Forelimb muscle (tissue), 1 donor: ENCODE results near the gene BYSL. TPM values are rescaled to one million over a fixed set of nuclear protein-coding genes. Genes with fewer than 3 reads are reported as not detected.

ENCODE experiments used
- DNase-seq: peaks from one replicate; pipeline ENCODE4 v3.0.0-alpha.2; 2013; ENCODE audit warnings: low read depth
- polyA plus RNA-seq: library from polyadenylated mRNA; unstranded; fragments of 120-200 nt; gene quantifications from one replicate; pipeline ENCODE4 v1.2.1, GENCODE V29; 2013; ENCODE audit not compliant: insufficient read length

BYSL gene
- polyA plus RNA-seq, 1 donor, result 33.3 TPM

DNA sequence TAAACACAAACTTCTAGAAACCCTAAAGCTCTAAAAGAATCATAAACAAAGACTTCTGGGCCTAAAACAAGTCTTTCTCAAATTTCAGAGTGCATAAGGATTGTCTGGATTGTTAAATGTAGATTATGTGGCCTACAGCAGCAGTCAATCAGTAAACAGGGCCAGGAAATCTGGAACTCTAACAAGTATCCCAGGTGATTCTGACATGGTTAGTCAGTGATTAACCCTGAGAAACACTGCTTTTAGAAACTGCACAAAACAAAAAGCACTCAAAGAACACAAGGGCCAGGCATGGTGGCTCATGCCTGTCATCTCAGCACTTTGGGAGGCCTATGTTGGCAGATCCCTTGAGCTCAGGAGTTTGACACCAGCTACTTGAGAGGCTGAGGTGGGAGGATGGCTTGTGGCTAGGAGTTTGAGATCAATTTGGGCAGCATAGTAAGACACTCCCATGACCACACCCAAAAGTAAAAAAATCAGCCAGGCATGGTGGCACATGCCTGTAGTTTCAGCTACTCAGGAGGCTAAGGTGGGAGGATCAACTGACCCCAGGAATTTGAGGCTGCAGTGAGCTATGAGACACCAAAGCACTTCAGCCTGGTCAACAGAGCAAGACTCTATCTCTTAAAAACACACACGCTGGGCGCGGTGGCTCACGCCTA is 6.3 kb upstream of the BYSL start:
- no peak for DNase-seq

DNA sequence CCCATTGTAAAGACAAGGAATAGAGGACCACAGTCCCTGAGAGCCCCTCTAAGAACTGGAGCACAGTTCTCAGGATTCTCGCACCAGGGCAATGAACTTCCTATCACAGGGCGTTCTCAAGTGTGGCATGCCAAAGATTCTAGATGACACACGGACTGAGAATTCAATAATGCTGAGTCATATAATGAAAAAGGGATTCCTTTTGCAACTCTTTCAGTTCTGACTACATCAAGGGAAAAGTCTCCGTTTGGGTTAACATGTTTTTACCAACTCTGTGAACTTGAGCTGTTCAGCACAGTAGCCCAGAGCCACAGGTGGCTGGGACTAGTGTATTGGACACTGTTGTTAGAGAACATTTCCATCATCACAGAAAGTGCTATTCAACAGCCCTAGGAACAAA is 3.8 kb upstream of the BYSL start:
- DNase-seq, result no peak

DNA sequence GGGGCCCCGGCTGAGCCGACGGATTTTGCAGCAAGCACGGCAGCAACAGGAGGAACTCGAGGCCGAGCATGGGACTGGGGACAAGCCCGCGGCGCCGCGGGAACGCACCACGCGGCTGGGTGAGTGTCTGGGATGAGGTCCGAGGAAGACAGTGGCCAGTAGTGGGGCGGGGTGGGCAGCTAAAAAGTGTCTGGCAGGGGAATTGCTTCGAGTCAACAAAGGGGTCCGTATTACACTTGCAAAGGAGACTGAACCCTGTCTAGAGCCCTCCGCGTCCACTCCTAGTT is 356 bp downstream of the BYSL start:
- no peak for DNase-seq

DNA sequence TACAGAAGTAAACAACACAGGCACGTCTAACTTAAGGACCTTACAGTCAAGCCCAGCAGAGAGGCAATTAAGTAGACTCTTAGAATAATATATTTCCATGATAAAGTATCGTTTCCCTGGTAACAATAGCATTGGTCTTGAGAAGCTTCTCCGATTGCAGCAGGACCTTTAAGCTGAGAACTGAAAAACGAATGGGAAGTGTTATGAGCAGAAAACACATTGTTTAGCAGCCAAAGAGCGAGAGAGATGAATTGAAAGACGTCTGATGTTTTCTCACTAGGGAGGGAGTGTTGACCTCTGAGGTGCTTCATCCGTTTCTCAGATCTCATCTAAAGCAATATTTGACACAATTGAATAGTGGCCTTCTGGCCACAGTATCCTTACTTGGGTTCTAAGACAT is 855 bp downstream of the BYSL start:
- DNase-seq, result no peak

DNA sequence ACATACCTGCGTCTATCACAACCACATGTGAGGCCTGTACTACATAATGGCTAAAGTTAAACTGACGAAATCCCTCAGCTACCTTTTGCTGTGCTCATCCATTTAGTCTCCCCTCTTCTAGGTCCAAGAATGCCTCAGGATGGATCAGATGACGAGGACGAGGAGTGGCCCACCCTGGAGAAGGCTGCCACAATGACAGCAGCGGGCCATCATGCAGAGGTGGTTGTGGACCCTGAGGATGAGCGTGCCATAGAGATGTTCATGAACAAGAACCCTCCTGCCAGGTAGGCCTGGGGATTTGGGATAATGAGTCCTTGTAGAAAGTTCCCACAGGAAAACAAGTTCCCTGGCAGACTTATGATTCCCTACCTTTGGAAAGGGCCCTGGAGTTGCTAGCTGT is 6.0 kb downstream of the BYSL start:
- no peak for DNase-seq

DNA sequence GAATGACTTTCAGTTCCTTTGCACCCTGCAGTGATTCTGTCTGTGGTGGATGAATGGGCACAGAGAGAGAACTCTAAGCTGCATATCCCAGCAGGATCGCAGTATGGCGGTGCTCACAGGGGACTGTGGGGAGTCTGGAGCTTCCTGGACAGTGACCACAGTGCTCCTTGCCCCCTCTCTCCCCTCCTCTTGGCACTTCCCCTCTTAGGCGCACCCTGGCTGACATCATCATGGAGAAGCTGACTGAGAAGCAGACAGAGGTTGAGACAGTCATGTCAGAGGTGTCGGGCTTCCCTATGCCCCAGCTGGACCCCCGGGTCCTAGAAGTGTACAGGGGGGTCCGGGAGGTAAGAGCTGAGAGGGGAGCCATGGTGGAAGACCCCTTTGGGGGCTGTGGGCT is 8.6 kb downstream of the BYSL start:
- DNase-seq, result no peak

DNA sequence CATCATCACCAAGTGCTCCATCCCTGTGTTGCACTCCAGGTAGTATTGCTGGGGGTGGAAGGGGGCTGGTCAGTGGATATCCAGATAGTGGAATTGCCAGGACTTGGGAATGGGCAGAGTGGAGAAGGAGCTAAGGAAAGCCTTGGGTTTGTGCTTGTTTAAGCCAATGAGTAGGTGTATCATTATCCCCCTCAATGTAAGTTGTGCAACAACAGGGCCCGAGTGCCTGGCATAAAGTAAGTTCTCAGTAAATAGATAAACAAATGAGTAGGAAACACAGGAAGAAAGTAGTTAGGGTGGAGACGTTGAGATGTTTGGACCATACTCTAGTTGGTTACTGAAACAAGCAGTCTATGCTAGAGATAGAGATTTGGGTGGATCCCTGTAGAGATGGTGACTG is 10.5 kb downstream of the BYSL start:
- DNase-seq, result no peak

DNA sequence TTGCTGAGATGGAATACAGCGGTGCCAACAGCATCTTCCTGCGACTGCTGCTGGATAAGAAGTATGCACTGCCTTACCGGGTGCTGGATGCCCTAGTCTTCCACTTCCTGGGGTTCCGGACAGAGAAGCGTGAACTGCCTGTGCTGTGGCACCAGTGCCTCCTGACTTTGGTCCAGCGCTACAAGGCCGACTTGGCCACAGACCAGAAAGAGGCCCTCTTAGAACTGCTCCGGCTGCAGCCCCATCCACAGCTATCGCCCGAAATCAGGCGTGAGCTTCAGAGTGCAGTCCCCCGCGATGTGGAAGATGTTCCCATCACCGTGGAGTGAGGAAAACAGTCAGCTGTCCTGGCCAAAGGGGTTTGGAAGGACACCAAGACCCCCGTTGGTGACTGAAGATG is 11.1 kb downstream of the BYSL start:
- DNase-seq, result no peak

DNA sequence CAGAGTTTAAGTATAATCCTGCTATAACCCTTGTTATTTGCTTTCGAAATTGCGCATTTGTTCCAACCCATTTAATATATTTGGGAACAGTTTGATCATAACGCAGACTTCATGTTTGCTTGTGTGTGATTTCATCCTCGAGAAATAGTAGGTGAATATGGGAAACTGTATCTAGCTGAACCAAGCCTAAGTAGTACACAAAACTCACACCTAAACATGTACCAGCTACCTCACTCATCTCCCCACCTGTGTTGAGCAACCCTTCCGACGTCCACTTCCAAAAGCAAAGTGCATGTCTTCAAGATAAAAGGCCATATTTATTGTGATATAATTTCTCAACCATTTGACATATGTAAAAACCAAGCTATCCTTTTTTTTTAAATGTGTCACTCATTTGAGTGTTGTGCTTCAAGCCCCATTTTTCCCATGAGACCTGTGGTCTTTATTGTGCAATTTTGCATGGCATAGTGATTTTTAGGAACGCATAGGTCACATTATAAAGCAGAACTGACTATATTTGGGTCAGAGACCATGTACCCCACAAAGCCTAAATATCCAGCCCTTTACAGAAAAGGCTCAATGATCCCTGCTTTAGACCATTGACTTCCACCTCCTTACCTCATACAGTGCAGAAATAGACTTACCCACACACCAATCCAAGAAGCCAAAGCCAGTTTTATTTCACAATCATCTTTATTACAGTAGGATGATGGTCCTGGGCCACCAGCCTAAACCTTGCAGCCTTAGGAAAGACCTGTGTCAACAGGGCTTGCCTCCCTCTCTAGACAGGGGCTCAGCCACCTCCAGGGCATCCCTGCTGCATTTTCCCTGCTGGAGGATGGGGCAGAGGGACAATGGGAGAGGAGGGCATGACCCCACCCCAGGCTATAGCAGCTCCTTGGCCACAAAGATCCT is 13.2 kb downstream of the BYSL start:
- DNase-seq, result no peak

DNA sequence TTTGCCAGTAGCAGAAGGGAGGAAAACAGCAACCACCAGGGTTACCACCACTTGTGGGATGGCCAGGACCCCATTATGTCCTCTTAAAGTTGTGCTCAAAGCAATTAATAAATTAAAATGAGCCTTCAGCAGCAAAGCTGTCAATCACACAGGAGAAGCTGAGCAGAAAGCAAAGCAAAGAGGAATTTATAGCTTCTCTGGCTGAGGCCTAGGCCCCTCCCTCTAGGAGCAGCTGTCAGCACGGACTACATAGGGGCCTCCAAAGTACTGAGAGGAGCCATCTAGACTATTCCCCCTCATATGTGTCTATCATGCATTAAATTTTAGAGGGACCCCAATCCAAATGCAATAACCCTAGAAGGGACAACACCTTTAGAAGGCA is 13.9 kb downstream of the BYSL start:
- DNase-seq, result no peak

DNA sequence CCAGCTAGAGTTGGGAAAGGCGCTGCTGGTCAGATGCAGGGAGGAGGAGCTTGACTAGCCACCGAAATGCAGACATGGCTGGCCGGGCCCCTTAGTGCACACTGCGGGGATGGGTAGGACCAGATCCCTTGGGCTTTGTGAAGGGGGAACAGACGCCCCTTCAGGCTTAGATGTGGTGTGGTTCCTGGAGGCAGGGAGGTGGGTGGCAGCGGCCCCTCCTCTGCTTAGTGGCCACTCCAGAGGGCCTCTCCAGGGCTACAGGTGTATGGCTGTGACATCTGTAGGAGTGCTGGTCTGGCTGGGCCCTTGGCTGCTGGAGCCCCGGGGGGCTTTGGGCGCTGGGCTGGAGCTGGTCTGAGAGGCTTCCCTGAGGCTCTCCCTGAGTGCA is 14.4 kb downstream of the BYSL start:
- DNase-seq, result no peak

DNA sequence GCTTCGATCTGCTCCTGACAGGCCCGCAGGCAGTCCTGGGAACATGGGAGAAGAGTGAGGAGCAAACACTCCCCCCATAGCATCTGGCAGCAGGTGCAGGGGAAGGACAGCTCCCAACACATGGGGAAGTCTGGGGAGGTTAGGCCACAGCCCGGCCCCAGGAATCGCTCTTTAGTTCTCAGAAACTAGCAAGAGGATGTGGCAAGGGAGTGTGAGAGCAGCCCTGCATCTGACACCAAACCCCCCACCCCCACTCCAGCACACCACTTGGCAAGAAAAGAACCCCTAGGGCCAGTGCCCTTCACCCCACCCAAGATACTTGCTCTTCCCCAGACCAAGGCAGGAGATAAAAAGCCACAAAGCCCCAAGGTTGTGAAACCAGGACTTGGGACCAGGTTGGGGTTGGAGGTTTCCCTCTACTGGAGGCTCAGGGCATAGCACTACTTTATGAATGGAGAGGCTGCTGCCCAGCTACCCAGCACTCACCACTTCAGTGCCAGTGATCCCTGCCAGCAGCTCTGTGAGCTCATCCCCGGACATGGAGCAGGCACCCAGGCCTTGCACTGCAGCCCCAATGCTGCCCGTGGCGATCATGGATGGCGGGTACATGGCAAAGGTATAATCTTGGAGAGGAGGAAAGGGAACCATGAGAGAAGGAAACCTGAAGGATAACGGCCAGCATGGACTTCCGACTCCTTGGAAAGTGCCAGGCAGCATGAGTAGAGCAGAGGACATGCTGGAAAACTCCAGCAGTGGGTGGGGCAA is 15.0 kb downstream of the BYSL start:
- no peak for DNase-seq

DNA sequence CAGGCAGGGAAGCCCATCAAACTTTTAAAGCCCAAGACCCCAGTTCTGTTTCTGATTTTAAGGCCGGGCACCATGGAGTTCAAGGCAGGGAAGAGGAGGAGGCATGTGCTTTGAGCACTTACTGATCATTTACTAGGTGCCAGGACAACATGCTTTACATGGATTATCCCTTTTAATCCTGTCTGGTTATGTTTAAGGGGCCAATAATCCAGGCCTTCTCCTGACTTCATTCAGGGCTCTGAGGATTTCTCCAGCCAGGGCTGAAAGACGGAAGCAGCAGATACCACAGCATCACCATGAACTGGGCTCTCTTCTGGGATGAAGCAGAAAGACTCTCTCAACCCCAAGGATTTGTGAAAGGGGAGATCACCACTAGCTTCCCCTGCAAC is 16.2 kb downstream of the BYSL start:
- no peak for DNase-seq

DNA sequence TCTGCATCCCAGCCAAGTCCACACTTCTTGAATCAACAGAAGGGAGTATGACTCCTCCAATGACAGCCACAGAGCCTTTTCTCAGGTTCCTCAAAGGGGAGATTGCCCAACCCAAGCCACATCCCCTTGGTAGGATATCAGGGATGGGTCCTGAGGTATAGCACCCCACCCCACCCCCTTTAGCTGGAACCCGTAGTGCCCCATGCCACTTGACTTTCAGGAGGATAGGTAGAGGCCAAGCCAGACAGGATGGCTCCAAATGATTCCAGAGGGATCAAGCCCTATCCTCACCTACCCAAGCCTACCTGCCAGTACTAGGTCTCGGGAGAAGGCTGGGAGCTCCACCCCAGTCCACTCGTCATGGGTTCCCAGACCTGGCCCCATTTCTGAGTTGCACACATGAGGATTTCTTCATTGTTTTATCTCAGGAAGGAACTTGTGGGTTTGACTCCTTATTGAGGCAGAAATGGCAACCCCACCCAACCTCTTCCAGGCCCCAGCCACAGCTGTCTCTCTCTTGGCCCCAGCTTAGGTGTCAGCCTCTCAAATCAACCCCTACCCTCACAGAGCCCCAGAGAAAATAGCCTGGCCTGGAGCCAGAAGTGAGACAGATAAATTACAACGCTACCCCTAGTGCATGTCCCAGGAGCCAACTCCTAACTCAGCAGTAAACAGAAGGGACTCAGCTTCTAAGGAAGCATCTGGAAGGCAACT is 16.7 kb downstream of the BYSL start:
- no peak for DNase-seq

DNA sequence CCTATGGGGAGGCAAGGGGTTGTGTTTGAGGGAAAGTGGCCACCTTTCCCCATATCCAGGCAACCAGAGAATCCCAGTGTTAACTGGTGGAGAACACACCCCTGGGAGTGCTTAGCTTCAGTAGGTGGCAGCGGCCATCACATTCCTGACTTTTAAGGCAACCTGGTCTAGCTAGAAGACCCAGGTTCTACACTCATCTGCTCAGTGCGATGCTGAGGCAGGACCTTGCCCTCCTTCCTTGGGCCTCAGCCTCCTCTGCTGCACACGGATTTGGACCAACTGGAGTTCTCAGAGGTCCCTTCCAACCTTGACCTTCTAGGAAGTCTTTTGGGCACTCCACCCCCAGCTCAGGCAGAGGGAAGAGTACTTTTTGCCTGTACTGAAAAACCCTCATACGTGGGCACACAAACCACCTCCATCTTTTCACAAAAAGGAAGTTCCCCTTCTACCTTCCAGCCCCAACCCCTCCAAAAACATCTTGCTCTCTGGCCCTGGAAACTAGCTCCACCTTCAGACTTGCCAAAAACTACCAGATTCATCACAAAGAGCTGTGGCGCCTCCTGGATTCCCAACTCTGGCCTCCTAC is 17.4 kb downstream of the BYSL start:
- no peak for DNase-seq

DNA sequence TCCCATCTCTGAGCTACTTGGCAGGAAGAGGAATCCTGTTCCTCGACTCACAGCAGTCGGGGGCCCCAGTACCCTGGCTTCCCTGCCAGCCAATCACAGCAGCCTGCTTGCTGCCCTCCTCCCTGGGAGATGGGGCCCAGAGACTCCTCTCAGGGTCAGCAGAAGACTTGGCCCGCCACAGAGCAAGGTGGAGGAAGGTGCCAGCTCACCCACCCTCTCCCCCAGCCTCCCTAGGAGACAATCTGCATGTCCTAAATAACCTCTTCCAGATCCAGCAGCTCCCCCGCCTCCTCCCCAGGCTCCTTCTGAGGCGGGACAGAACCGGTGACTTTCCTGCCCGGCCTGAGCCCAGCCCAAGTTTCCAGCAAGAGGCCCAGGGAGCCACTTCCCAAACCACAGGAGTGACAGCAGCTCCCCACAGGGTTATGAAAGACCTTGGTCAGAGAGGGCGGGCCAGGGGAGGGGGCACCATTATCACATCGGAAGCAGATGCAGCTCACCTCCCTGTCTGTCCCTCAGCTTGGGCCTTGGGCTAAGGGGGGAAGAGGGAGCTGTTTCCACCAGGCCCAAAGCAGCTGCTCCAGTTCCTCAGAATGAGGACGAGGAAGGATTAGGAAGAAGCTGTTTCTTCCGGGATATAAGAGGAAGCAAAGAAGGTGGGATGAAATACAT is 18.0 kb downstream of the BYSL start:
- no peak for DNase-seq

DNA sequence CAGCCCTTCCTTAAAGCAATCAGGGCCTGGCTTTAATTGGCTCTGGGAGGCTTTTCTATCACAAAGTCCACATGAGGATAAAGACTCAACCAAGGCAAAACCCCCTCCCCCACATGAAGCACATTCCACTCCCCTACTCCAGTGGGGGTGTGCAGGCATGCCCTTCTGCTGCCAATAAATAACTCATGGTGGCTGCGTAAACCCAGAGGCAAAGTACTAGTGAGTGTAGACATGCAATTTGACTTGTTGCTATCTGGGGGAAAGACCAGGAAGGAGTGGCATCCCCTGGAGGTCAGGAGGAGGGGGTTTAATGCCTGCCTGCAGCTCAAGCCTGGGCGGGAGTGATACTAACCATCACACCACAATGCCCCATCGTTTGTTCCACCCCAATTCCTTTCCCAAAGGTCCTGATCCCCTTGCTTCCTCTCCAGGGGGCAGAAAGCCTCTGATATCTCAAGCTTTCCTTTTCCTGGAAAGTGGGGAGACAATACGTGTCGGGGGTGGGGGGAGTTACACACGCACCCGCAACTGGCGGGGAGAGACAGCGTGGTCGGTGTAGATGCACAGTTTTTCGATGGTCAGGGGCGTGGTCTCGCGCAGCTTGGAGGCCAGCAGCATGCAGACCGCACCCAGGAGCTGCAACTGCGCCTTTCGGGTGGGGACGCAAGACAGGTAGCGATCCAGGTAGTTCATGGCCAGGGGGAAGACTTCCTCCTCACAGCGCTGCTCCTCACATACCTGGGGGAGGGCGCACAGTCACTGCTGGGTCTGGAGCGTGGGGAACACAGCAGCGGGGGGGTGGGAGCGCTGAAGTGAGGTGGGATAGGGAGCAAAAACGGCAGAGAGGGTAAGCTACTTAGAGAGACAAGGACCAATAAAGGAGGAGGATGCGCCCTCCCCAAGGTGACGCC is 18.8 kb downstream of the BYSL start:
- DNase-seq, result no peak

DNA sequence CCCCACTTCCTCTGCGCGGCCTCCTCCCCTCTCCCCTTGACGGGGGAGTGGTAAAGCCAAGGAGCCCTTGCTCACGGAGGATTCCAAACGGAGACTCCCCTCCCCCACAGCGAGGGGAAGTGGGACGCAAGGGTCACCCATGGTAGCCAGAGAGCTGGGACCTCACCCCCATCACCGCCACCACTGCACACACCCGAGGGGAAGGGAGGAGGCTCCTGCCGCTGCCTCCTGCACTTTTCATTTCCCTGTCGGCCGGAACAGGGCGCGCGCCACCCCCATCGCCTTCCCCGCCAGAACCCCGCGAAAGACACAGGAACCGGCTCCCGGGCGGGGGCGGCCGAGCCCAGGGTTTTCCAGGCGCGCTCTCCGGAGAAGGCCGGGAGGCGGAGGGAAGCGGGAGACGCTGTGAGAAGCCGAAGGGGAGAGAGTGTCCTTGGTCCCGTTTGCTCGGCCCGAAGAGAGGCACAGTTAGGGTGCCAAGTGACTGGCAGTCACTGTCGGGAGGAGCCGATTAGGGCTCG is 19.5 kb downstream of the BYSL start:
- DNase-seq, result no peak

DNA sequence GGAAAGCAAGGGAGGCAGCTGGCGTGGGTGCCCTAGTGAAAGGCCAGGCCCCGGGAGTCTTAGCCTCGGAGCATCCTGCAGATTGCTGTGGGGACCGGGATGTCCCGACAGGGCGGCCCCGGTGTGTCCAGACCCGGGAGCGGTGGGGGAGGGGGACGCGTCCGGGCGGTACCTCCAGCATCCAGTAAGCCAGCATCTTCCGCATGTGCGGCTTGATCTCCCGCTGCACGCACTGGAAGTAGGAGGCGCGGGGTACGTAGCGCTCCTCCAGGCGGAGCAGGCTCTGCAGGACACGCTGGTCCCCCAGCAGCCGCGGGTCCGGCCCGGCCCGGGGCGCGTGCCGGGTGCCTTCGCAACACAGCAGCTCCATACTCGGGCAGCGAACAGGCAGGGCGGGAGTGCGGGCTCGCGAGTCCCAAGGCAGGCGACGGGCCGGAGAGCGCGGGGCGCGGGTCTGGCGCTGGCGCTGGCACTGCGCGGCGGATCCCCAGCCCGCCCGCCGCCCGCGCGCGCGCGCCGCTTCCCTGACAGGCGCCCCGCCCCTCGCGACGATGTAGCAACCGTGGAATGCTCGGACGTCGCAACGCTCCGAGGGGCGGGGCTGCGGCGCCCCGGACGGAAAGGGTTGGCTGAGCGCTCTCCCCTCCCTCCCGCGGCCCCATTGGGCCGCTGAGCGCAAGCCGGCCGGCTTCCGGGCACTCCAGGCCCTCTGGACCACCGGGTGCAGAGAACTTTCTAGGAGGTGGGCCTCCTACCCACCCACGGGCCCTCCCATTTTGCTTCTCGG is 20.2 kb downstream of the BYSL start, which contains the start of gene CCND3:
Gene CCND3 (minus strand): TSS at position 529 of the 787 bp plus-strand sequence. CDS start 159 bp downstream, at position 370.
- DNase-seq, result peak; percentile 77
